Measurements from ENCODE around the gene CAMK2B. TPM values are rescaled to one million over a fixed set of nuclear protein-coding genes. Genes with fewer than 3 reads are reported as not detected.

Gene CAMK2B
- total and polyA plus RNA-seq, 2 experiments from 2014 or later, result 0.37 to 1.7 TPM

GRCh38 chr7:44184206-44184872 is 141.1 kb downstream of the CAMK2B start:
- peak overlapping the region; percentile 64 for H3K27ac ChIP-seq
- H3K27me3 ChIP-seq, result no peaks in the 10 kb centered on the region
- DNase-seq (ENCODE audit: low spot score), result peak; percentile 74
- no peak overlapping the region for H2AFZ ChIP-seq
- 70% methylated on average over 16 of the region's 16 CpGs for WGBS (ENCODE audit: low lambda C conversion rate, missing lambda C conversion rate)
- no peaks in the 10 kb centered on the region for H3K36me3 ChIP-seq (replicated peaks; ENCODE audit: insufficient read depth, low read depth)
- no peak overlapping the region for H3K4me2 ChIP-seq
- TF ChIP-seq CTCF (IDR thresholded peaks at IDR 0.05; ENCODE audit: poor library complexity) (no peak), EZH2phosphoT487 (IDR thresholded peaks at IDR 0.05; ENCODE audit: low read depth, severe bottlenecking, unreplicated experiment) (no peak), EZH2 (IDR thresholded peaks at IDR 0.05; ENCODE audit: borderline replicate concordance) (no peak)
- H3K4me3 ChIP-seq, result no peak overlapping the region
- H3K4me1 ChIP-seq (ENCODE audit: insufficient read depth), result peaks cover 8% of the 10 kb centered on the region
- no peaks in the 10 kb centered on the region for H3K9me3 ChIP-seq (ENCODE audit: low read depth)
- no peaks in the 10 kb centered on the region for H4K20me1 ChIP-seq (ENCODE audit: insufficient read depth, poor library complexity, severe bottlenecking)
- H3K79me2 ChIP-seq, result no peaks in the 10 kb centered on the region
- H3K9me2 ChIP-seq (replicated peaks; ENCODE audit: insufficient read depth), result no peaks in the 10 kb centered on the region

- DNase-seq (ENCODE audit: low spot score), result no peak
- Histone ChIP-seq H2AFZ (no peak overlapping the region), H3K4me3 (no peak overlapping the region), H4K20me1 (ENCODE audit: insufficient read depth, poor library complexity, severe bottlenecking) (no peaks in the 10 kb centered on the region), H3K4me2 (no peak overlapping the region), H3K9me2 (replicated peaks; ENCODE audit: insufficient read depth) (no peaks in the 10 kb centered on the region), H3K79me2 (no peaks in the 10 kb centered on the region), H3K27me3 (no peaks in the 10 kb centered on the region), H3K27ac (no peak overlapping the region), H3K9me3 (ENCODE audit: low read depth) (no peaks in the 10 kb centered on the region), H3K4me1 (ENCODE audit: insufficient read depth) (peaks cover 8% of the 10 kb centered on the region), H3K36me3 (replicated peaks; ENCODE audit: insufficient read depth, low read depth) (no peaks in the 10 kb centered on the region)
- TF ChIP-seq EZH2 (IDR thresholded peaks at IDR 0.05; ENCODE audit: borderline replicate concordance) (no peak), EZH2phosphoT487 (IDR thresholded peaks at IDR 0.05; ENCODE audit: low read depth, severe bottlenecking, unreplicated experiment) (no peak), CTCF (IDR thresholded peaks at IDR 0.05; ENCODE audit: poor library complexity) (no peak)
- 61% methylated on average over 2 of the region's 2 CpGs for WGBS (ENCODE audit: low lambda C conversion rate, missing lambda C conversion rate)
Measured at GRCh38 chr7:44183386-44183785, 142.0 kb downstream of the CAMK2B start.

- Histone ChIP-seq H3K9me3 (ENCODE audit: low read depth) (no peaks in the 10 kb centered on the region), H3K4me1 (ENCODE audit: insufficient read depth) (peaks cover 8% of the 10 kb centered on the region), H3K9me2 (replicated peaks; ENCODE audit: insufficient read depth) (no peaks in the 10 kb centered on the region), H3K4me3 (no peak overlapping the region), H4K20me1 (ENCODE audit: insufficient read depth, poor library complexity, severe bottlenecking) (no peaks in the 10 kb centered on the region), H3K36me3 (replicated peaks; ENCODE audit: insufficient read depth, low read depth) (no peaks in the 10 kb centered on the region), H3K27ac (no peak overlapping the region), H2AFZ (no peak overlapping the region), H3K4me2 (no peak overlapping the region), H3K79me2 (no peaks in the 10 kb centered on the region), H3K27me3 (no peaks in the 10 kb centered on the region)
- whole genome bisulfite sequencing (ENCODE audit: low lambda C conversion rate, missing lambda C conversion rate), result 74% methylated on average over 5 of the region's 5 CpGs
- TF ChIP-seq EZH2 (IDR thresholded peaks at IDR 0.05; ENCODE audit: borderline replicate concordance), result no peak
- TF ChIP-seq EZH2phosphoT487 (IDR thresholded peaks at IDR 0.05; ENCODE audit: low read depth, severe bottlenecking, unreplicated experiment), result no peak
- DNase-seq (ENCODE audit: low spot score), result no peak
Measured at GRCh38 chr7:44182827-44183226, 142.6 kb downstream of the CAMK2B start.

- Histone ChIP-seq H3K9me3 (ENCODE audit: low read depth) (no peaks in the 10 kb centered on the region), H3K4me2 (no peak overlapping the region), H3K79me2 (no peaks in the 10 kb centered on the region), H3K27me3 (no peaks in the 10 kb centered on the region), H2AFZ (no peak overlapping the region), H3K36me3 (replicated peaks; ENCODE audit: insufficient read depth, low read depth) (no peaks in the 10 kb centered on the region), H3K4me1 (ENCODE audit: insufficient read depth) (peaks cover 8% of the 10 kb centered on the region), H3K9me2 (replicated peaks; ENCODE audit: insufficient read depth) (no peaks in the 10 kb centered on the region), H3K27ac (no peak overlapping the region), H4K20me1 (ENCODE audit: insufficient read depth, poor library complexity, severe bottlenecking) (no peaks in the 10 kb centered on the region), H3K4me3 (no peak overlapping the region)
- TF ChIP-seq EZH2 (IDR thresholded peaks at IDR 0.05; ENCODE audit: borderline replicate concordance), result no peak
- TF ChIP-seq CTCF (IDR thresholded peaks at IDR 0.05; ENCODE audit: poor library complexity), result no peak
- TF ChIP-seq EZH2phosphoT487 (IDR thresholded peaks at IDR 0.05; ENCODE audit: low read depth, severe bottlenecking, unreplicated experiment), result no peak
- DNase-seq (ENCODE audit: low spot score), result no peak
- WGBS (ENCODE audit: low lambda C conversion rate, missing lambda C conversion rate), result 66% methylated on average over 3 of the region's 3 CpGs
Measured at GRCh38 chr7:44180631-44181030, 144.8 kb downstream of the CAMK2B start.

Measured in hepatocyte (in vitro differentiated cells).